ENCODE data around the gene GOT1.

GOT1 gene

GRCh38 chr10:99460070-99460469, 29.6 kb upstream of the GOT1 start:
- Histone ChIP-seq H3K4me3 (ENCODE audit: low read depth, low read length) (no peak overlapping the region), H3K9me3 (ENCODE audit: severe bottlenecking) (no peaks in the 10 kb centered on the region), H3K27ac (no peak overlapping the region), H3K27me3 (ENCODE audit: insufficient read depth, low read depth, severe bottlenecking) (no peaks in the 10 kb centered on the region), H3K36me3 (no peaks in the 10 kb centered on the region)
- DNase-seq: no peak
- TF ChIP-seq CTCF (IDR thresholded peaks at IDR 0.05; ENCODE audit: low read depth, low read length): no peak

- no peak for DNase-seq
- H3K4me3 ChIP-seq (ENCODE audit: low read depth, low read length): no peak overlapping the region
Measured at GRCh38 chr10:99459217-99459616, 28.8 kb upstream of the GOT1 start.

GRCh38 chr10:99457813-99458212, 27.4 kb upstream of the GOT1 start:
- DNase-seq: no peak
- Histone ChIP-seq H3K27ac (no peak overlapping the region), H3K27me3 (ENCODE audit: insufficient read depth, low read depth, severe bottlenecking) (no peaks in the 10 kb centered on the region), H3K4me3 (ENCODE audit: low read depth, low read length) (no peak overlapping the region), H3K9me3 (ENCODE audit: severe bottlenecking) (no peaks in the 10 kb centered on the region), H3K36me3 (no peaks in the 10 kb centered on the region)
- no peak for TF ChIP-seq CTCF (IDR thresholded peaks at IDR 0.05; ENCODE audit: low read depth, low read length)

More at GRCh38 chr10:99459217-99459616, 28.8 kb upstream of the GOT1 start:
- H3K27me3 ChIP-seq (ENCODE audit: insufficient read depth, low read depth, severe bottlenecking): no peaks in the 10 kb centered on the region
- H3K36me3 ChIP-seq: no peaks in the 10 kb centered on the region
- H3K9me3 ChIP-seq (ENCODE audit: severe bottlenecking): no peaks in the 10 kb centered on the region
- TF ChIP-seq CTCF (IDR thresholded peaks at IDR 0.05; ENCODE audit: low read depth, low read length): no peak
- no peak overlapping the region for H3K27ac ChIP-seq

GRCh38 chr10:99456931-99457288, 26.5 kb upstream of the GOT1 start:
- H3K27me3 ChIP-seq (ENCODE audit: insufficient read depth, low read depth, severe bottlenecking): no peaks in the 10 kb centered on the region

GRCh38 chr10:99456207-99456930, 25.9 kb upstream of the GOT1 start:
- no peaks in the 10 kb centered on the region for H3K9me3 ChIP-seq (ENCODE audit: severe bottlenecking)
- no peaks in the 10 kb centered on the region for H3K27me3 ChIP-seq (ENCODE audit: insufficient read depth, low read depth, severe bottlenecking)
- no peak overlapping the region for H3K27ac ChIP-seq
- DNase-seq: no peak
- no peaks in the 10 kb centered on the region for H3K36me3 ChIP-seq
- no peak for TF ChIP-seq CTCF (IDR thresholded peaks at IDR 0.05; ENCODE audit: low read depth, low read length)
- H3K4me3 ChIP-seq (ENCODE audit: low read depth, low read length): no peak overlapping the region

More at GRCh38 chr10:99456931-99457288, 26.5 kb upstream of the GOT1 start:
- TF ChIP-seq CTCF (IDR thresholded peaks at IDR 0.05; ENCODE audit: low read depth, low read length): no peak
- Histone ChIP-seq H3K9me3 (ENCODE audit: severe bottlenecking) (no peaks in the 10 kb centered on the region), H3K36me3 (no peaks in the 10 kb centered on the region), H3K4me3 (ENCODE audit: low read depth, low read length) (no peak overlapping the region), H3K27ac (no peak overlapping the region)
- no peak for DNase-seq

GRCh38 chr10:99451981-99452380, 21.6 kb upstream of the GOT1 start:
- Histone ChIP-seq H3K36me3 (no peaks in the 10 kb centered on the region), H3K27ac (no peak overlapping the region), H3K27me3 (ENCODE audit: insufficient read depth, low read depth, severe bottlenecking) (no peaks in the 10 kb centered on the region), H3K4me3 (ENCODE audit: low read depth, low read length) (no peak overlapping the region), H3K9me3 (ENCODE audit: severe bottlenecking) (no peaks in the 10 kb centered on the region)
- TF ChIP-seq CTCF (IDR thresholded peaks at IDR 0.05; ENCODE audit: low read depth, low read length): no peak
- no peak for DNase-seq
